NT2/D1 (cell line): ENCODE data around the gene PACSIN2.

Experiments
- SUZ12 ChIP-seq: IDR thresholded peaks from 2 replicates; pipeline ENCODE4 v1.6.1; 2011; ENCODE audit not compliant: insufficient read length, insufficient read depth; ENCODE audit errors: extremely low read depth
- YY1 ChIP-seq: IDR thresholded peaks from 2 replicates; pipeline ENCODE4 v1.6.1; 2011; ENCODE audit not compliant: insufficient read length, insufficient read depth
- ZNF274 ChIP-seq: IDR thresholded peaks from 2 replicates; pipeline ENCODE4 v1.6.1; 2011; ENCODE audit warnings: mild to moderate bottlenecking, low read depth, low read length

GRCh38 chr22:43050995-43051394 lies 36.0 kb upstream of the PACSIN2 start:
- TF ChIP-seq SUZ12 (no peak), ZNF274 (no peak), YY1 (no peak)
